ENCODE data around the gene NEDD4L.

GRCh38 chr18:58362027-58362575 lies 318.1 kb downstream of the NEDD4L start:
- TF ChIP-seq CTCF (conservative IDR thresholded peaks at IDR 0.05 in 1 of 2, IDR thresholded peaks at IDR 0.05 in 1 of 2; ENCODE audit: extremely low read depth in 1 of 2, insufficient read depth in 1 of 2, low read depth in 1 of 2, low read length in 2 of 2) (no peak), EZH2 (IDR thresholded peaks at IDR 0.05; ENCODE audit: borderline replicate concordance, low read length) (no peak)
